HG02885 (cell line): ENCODE results near the gene CENPB.

Experiments used
- ATAC-seq: cut with Tn5 transposase; IDR thresholded peaks from one replicate; pipeline ENCODE4 v1.9.1; 2021; ENCODE audit warnings: mild to moderate bottlenecking; ENCODE audit not compliant: unreplicated experiment, poor library complexity

Gene CENPB

DNA sequence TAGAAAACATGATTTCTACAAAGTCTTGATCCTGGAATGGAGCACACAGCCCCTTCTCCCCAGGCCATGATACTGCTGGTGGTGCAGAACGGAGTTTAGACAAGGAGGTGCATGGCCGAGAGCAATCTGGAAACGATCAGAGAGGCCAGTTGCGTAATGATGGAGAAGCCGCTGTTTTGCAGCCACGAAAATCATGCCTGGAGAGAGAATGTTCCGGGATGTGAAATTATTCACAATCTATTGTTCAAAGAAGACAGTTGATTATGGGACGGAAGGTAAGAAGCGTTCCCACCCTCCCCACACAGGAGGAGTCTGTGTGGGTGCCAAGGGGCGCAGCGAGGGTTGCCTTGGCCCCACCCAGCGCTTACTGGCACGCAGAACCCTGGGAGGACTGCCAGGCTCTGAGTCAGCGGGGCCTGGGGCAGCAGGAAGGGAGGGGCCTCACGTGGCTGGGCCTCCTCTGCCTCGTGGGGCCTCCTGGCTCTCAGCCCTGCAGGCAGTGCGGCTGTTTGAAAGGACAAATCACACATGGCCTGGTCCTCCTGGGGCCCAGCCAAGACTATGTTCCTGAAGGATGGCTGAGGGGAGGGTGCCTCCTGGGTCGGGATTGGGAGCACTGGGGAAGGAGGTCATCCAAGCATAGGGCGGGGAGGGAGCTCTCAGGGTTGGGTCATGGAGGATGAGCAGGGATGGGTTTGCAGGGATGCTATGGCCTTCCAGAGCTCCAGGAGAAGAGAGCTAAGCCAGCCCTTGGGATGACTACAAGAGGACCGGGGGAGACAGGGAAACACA is 25.1 kb upstream of the CENPB start:
- ATAC-seq: no peak

DNA sequence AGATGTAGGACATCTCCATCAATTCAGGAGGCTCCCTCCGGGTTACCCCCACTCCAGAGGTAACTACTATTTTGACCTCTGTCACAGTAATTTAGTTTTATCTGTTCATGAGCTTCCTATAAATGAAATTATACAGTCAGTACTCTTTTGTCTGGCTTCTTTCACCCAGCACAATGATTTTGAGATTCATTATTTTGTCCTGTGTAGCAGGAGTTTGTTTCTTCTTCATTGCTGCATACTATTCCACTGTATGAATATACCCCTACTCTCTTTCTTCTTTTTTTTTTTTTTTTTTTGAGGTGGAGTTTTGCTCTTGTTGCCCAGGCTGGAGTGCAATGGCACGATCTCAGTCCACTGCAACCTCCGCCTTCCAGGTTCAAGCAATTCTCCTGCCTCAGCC is 22.0 kb upstream of the CENPB start:
- no peak for ATAC-seq

DNA sequence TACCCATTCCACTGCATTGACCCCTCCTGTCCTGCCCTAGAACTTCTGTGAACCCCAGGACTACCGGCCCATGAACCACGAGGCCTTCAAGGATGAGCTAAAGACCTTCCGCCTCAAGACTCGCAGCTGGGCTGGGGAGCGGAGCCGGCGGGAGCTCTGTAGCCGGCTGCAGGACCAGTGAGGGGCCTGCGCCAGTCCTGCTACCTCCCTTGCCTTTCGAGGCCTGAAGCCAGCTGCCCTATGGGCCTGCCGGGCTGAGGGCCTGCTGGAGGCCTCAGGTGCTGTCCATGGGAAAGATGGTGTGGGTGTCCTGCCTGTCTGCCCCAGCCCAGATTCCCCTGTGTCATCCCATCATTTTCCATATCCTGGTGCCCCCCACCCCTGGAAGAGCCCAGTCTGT is 18.2 kb upstream of the CENPB start:
- ATAC-seq: no peak

DNA sequence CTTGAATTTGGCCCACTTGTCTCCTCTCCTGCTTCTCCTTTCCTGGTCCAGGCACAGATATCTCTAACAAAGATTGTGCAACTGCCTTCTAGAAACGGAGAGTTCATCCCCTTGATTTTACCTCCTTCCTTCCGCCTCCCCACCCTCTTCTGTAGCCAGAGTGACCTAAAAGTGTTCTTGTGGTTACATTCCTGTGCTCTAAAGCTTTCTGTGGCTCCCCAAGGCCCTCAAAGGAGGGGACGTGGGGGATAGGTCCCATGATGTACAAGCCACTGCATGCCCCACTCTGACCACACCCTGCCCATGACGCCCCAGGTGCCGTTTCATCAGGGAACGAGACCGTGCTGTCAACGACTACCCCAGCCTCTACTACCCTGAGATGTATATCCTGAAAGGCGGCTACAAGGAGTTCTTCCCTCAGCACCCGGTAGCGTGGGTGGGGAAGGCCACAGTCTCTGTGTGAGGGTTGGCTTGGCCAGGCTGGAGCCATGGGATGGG is 17.8 kb upstream of the CENPB start:
- no peak for ATAC-seq

DNA sequence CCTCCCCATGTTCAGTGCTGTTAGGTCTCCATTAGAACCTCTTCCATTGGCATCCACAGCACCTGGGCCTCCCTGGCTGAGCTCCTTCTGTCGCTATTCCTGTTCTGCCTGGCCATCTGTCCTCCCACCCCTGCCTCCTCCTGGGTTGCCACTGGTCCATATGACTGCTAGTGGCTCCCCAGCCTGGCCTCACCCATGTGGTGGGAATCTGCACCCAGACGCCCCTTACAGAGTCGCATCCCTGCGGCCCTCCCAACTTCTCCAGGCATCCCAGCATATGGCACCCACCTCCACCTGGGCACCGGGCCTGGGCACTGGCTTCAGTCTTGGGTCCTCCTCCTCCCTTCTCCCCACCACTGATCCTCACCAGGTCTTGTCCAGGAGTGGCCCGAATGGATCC is 17.3 kb upstream of the CENPB start:
- no peak for ATAC-seq

DNA sequence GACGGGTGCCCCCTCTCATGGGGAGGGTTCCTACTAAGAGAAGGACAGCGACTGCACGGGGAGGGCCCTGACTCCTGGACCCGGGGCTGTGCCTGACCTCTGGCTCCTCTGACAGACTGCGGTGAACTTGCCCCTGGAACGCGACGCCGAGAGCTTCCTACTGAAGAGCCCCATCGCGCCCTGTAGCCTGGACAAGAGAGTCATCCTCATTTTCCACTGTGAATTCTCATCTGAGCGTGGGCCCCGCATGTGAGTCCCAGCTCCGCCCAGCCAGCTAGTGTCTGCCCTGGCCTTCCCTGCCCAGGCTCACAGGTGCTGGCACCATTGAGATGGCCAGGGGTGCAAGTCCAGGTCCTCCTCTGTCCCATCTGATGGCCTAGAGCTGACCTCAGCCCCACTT is 16.7 kb upstream of the CENPB start:
- ATAC-seq: no peak

DNA sequence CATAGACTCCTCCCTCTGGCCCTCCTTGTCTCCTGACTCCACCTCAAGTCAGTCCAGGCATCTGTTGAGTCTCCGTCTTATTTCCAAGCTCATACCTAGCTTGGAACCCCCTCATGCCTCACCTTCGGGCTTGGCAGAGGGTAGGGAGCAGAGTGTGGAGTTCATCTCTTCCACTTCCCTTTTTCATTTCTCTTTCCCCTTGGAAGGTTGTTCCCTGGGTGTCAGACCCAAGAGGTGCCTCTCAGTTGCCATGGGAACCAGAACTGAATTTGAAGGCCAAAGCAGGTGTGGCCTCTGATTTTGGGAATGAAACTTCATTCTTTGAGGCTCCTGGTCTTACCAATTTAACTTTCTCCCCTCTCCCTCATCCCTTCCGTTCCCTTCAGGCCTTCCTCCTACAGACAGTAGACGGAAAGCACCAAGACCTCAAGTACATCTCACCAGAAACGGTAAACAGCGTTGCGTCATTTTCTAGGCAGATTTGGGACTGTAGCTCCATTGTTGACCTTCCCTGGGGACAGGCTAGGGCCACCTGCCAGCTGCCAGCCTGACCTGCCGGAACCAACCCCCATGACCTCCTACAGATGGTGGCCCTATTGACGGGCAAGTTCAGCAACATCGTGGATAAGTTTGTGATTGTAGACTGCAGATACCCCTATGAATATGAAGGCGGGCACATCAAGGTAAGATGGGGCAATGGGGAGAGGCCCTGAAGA is 16.1 kb upstream of the CENPB start:
- ATAC-seq: no peak

DNA sequence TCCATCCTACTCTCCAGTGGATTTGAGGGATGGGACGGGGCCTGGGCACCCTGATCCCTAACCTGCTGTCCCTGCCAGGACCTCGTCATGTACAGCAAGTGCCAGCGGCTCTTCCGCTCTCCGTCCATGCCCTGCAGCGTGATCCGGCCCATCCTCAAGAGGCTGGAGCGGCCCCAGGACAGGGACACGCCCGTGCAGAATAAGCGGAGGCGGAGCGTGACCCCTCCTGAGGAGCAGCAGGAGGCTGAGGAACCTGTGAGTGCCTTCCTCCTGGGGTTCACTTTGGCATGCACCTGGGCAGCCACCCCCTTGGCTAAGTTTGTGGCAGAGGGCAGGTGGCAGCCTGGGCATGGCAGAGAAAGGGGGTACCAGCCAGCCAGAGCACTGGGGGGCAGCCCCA is 15.3 kb upstream of the CENPB start:
- ATAC-seq: no peak

DNA sequence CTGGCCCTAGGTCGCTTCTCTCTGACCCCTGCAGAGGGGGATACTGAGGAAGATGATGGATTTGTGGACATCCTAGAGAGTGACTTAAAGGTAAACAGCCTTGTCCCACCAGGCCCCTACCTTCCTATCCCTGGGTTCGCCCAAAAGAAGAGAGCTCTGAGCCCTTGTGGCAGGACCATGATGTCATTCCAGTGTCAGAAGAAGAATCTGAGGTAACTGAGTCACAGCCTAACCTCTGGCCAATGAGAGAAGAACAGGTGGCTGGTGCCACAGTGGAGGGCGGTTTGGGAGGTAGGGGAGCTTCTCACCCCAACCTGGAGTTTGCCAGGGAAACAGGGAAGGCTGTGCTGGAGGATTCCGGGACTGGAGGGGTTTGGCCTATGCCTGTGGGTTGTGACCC is 14.8 kb upstream of the CENPB start:
- ATAC-seq: no peak

DNA sequence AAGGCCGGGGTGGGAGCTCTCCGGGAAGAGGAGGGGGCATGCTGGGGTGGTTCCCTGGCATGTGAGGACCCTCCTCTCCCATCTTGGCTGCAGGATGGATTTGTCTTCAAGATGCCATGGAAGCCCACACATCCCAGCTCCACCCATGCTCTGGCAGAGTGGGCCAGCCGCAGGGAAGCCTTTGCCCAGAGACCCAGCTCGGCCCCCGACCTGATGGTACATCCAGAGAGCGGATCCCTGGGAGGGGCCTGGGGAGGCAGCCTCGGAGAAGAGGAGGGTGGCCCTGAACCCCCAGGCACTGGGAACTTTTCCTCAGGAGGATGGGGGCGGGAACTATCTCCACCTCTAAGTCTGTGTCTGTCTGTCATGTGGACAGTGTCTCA is 14.3 kb upstream of the CENPB start:
- no peak for ATAC-seq

DNA sequence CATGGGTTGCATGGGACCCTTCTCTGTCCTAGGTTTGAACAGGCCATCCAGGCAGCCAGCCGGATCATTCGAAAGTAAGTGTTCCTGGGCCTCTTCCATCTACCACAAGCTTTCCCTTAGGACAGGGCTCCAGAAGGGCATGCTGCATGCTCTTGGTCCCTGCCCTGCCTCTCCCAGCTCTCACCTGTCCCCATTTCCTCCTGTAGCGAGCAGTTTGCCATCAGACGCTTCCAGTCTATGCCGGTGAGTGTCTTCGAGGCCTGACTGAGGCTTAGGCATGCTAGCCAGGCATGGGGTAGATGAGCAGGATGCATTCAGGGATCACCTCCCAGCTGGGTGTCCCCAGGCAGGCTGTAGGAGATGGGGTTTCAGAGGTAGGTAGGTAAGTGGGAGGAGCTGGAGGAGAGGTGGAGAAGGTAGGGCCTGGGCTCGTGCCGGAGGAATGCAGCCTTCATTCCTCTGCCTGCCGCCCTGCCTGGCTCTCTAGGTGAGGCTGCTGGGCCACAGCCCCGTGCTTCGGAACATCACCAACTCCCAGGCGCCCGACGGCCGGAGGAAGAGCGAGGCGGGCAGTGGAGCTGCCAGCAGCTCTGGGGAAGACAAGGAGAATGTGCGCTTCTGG is 13.8 kb upstream of the CENPB start:
- no peak for ATAC-seq

DNA sequence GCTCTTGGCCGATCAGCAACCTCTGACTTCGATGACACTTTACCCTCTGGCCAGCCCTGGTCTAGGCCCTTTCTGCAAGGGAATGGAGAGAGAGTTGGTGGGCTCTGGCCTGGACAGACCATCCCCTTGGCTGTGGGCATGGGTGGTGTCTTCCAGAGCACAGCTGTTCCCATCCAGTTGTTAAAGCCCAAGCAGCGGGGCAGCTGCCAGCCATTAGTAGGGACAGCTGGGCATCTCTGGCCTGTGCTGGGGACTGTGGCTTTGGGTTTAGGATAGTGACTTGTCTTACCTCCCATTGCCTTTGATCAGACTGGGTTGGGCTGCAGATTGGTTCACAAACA is 12.3 kb upstream of the CENPB start:
- ATAC-seq: no peak

DNA sequence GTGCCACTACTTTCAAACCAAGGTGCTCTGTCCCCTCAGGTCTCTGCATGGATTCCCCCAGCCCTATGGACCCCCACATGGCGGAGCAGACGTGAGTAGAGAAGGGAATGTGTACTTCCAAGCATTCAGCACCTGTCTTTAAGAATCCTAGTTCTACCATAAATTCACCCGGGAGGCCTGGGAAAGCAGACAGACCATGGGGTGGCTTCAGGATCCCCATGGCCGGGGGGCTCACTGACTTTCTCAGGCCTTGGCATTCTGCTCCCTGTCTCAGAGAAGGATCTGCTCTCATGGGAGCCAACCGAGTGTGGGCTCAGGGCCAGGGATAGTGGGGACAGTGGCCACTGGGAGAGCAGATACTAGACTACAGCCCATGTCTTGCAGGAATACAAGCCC is 11.8 kb upstream of the CENPB start:
- no peak for ATAC-seq

DNA sequence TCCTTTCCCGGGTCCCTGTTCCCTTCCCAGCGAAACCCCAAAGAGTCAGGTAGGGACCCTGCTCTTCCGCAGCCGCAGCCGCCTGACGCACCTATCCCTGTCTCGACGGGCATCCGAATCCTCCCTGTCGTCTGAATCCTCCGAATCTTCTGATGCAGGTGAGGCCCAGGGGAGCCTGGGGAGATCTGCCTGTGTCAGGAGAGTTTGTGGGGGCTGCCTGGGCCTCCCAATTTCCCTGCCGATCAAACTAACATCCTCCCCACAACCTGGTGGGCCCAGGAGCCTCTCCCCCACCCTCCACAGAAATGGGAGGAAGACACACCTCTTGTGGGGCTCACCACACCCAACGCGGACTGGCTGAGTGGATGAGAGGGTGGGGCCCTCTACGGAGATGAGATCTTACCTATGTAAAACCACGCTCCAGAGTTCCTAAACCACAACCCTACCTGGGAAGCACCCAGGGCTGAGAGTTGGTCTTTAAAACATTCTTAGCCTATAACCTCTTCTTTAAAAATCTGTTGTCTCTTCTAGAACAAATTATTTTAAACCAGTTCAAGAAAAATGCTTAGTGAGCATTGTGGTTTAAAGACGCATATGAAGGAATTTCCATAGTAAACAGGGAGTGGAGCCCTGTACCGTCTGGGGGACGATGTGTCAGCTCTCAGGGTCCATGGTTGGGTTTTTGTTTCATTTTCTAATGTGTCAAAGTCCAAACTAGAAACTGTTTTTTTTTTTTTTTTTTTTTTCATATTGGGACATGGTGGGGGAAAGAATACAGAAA is 11.2 kb upstream of the CENPB start:
- no peak for ATAC-seq

DNA sequence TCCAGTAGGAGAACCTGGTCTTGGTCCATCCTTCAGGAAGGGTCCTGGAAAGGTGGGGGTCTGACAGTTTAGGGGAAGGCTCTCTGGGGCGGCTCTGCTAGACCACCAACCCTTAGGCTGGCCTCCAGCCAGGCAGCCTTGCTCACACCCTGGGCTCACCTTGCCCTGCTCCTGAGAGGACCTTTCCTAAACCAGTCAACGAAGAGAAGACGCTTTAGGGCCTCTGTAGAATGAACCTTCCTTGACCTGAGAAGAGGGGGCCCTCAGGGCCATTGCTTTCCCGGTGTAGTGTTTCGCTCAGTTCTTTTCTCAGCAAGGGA is 10.6 kb upstream of the CENPB start:
- no peak for ATAC-seq

DNA sequence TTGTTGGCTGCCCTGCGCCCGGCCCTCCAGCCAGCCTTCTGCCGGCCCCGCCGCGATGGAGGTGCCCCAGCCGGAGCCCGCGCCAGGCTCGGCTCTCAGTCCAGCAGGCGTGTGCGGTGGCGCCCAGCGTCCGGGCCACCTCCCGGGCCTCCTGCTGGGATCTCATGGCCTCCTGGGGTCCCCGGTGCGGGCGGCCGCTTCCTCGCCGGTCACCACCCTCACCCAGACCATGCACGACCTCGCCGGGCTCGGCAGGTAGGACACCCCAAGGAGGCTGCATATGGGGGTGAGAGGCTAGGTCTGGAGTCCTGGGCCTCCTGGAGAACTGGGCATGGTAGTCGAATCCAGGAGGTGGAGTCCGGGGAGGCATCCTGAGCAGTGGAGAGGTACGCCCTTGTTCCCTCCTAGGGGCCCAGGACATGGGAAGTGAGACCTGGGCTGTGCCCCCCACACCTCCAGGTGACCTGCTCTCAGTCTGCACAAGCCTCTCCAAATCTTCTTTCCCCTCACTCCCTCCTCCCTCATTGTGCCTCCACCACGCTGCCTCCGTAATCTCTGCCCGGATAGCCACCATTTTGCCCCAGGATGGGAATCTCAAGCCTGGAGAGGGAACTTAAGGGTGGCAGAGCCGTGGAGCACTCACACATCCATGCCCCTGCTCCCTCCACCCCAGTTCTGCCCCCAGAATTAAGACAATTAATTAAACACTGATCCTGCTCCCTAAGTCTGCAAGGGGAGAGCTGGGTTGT is 10.1 kb upstream of the CENPB start:
- no peak for ATAC-seq

DNA sequence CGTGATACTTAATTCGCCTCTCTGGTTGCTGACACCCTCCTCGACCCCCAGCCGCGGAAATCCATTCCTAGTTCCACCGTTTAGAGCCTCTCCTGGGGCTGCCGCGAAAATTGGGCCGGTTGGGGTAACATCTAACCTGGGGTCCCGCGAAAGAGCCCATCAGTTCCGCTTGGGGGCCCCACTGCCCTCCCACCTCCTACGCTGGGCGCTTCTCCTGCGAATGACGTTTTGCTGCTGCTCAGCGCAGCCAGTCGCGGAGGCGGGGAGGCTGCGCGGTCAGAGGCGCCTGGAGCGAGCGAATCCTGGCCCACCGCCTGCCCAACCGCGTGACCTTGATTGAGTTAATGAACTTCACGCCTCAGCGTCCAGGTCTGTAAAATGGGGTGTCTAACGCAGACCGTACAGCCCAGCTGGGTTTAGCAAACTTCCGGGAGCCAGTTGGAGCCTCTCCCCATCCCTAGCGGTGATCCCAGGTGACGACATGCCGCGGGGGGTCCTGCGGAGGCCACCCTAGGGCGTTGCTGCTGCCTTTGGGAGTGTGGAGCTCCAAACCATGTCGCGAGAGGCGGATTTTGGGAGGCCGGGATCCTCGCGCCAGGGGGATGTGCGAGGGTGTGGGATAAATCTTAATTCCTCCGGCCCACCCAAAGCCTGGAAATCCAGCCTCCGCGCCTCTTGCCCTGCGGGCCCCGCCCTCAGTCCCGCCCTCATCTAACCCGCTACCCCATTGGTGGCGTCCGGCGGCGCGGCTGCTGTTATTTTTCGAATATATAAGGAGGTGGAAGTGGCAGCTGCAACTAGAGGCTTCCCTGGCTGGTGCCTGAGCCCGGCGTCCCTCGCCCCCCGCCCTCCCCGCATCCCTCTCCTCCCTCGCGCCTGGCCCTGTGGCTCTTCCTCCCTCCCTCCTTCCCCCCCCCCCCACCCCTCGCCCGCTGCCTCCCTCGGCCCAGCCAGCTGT is 9.2 kb upstream of the CENPB start, which contains the start of gene CDC25B:
Gene CDC25B, plus strand, starts transcription at position 800 of the 958 bp plus-strand sequence. CDS start 222 bp downstream, outside the sequence.
- peak; percentile 78 for ATAC-seq

DNA sequence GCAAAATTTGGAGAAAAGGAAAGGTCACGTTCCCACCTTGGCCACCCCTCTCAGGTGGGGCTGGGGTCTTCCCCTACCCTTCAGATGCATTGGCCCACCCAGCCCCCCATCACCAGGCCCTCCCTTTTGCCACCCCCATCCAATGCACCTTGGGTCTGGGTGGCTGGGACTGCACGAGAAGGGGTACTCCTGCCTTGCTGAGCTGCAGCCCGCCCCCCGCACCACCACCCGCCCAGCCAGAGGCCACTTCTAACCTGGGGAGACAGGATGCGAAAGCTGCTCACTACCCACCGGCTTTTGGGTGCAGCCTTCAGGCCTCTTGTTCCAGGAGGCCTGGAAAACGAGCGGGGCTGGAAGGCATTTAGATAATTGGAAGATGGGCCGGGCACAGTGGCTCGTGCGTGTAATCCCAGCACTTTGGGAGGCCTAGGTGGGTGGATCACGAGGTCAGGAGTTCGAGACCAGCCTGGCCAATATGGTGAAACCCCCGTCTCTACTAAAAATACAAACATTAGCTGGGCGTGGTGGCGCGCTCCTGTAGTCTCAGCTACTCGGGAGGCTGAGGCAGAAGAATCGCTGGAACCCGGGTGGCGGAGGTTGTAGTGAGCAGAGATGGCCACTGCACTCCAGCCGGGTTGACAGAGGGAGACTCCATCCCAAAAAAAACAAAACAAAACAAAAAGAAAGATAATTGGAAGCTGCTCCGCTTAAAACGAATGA is 8.3 kb upstream of the CENPB start:
- no peak for ATAC-seq
